GM18951 (cell line): ENCODE results near the gene MYCBPAP.

Source experiments
- POLR2A ChIP-seq: IDR thresholded peaks from 4 replicates; pipeline ENCODE4 v1.6.1; 2011; ENCODE audit warnings: mild to moderate bottlenecking; ENCODE audit not compliant: insufficient read length, insufficient read depth; ENCODE audit errors: extremely low read depth
- in situ Hi-C: fragments of 300-500 bp; cut with MboI; formaldehyde crosslinking; loops from one replicate; pipeline ENCODE4 v1.12.0; 2022; ENCODE audit warnings: low sequenced_read_pairs, mixed read lengths, inconsistent platforms; ENCODE audit not compliant: unreplicated experiment

The MYCBPAP gene

DNA sequence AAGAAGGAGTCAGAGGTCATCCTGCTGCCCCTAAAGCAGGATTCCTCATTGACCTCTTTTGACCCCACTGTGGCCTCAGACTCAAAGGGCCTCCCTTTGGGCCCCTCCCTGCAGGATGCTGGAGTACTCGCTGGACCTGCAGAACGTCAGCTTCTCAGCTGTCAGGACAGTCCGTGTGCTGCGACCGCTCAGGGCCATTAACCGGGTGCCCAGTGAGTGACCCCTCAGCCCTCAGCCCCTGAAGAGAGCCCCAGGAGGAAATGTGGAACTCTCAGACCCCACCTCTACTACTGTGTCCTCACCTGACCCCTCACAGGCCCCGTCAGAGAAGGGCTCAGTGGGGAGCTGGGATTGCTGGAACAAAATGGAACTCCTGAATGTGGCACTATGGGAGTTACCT is 61.4 kb downstream of the MYCBPAP start:
- TF ChIP-seq POLR2A: no peak
- in situ Hi-C loops: no loop called here

DNA sequence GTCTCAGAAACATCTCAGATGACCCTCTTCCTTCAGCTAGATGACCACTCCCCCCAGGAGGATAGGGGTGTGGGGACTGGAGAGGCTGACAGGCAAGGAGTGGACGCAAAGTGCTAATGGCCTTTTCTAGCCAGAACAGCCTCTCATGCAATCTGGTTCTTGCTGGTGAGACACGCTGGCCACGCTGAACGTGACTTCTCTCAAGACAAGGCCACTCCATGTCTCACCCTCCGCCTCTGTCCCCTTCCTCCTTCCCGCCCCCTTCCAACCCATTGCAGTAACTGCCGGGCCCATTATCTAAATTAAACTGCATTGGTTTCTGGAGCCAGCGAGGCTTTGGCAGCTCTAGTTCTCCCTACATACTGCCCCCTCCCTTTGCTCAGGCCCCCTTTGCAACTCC is 61.8 kb downstream of the MYCBPAP start:
- no peak for TF ChIP-seq POLR2A
- in situ Hi-C loops: no loop called here

DNA sequence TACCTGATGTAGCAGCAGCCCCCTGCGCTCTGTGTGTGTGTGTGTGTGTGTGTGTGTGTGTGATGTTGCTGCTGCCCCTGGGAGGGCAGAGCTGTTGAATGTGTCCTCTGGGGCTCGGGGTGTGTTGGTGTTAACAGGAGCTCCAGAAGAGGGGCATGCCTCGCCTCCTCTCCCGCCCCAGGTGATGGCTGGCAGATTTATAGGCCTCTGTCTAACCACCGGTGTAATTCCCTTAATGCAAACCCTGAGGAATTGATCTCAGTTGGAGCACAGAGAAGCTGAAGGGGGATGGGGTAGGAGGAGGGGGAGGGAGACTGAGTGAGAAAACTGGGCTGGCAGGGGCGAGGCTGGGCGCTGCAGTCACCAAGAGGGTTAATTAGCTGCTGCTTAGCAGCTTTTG is 62.3 kb downstream of the MYCBPAP start:
- TF ChIP-seq POLR2A: no peak
- in situ Hi-C loops: no loop called here

DNA sequence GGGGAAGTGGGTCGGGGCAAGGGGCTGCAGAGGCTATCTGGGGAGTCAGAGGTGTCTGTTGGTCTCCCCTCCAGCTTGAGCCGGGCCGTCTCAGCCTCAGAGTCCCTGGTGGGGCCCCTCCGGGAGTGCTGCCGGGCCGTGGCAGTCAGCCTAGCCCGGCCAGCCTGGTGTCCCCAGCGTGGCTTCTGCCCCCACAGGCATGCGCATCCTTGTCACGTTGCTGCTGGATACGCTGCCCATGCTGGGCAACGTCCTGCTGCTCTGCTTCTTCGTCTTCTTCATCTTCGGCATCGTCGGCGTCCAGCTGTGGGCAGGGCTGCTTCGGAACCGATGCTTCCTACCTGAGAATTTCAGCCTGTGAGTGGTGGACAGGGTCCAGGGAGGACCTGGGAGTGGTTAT is 63.4 kb downstream of the MYCBPAP start:
- in situ Hi-C loops: no loop called here
- TF ChIP-seq POLR2A: no peak

DNA sequence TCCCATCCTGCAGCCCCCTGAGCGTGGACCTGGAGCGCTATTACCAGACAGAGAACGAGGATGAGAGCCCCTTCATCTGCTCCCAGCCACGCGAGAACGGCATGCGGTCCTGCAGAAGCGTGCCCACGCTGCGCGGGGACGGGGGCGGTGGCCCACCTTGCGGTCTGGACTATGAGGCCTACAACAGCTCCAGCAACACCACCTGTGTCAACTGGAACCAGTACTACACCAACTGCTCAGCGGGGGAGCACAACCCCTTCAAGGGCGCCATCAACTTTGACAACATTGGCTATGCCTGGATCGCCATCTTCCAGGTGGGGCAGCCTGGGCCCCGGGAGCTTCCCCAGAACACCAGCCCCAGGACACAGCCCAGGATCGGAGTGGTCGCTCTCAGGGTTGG is 64.3 kb downstream of the MYCBPAP start:
- no peak for TF ChIP-seq POLR2A
- in situ Hi-C loops: no loop called here

DNA sequence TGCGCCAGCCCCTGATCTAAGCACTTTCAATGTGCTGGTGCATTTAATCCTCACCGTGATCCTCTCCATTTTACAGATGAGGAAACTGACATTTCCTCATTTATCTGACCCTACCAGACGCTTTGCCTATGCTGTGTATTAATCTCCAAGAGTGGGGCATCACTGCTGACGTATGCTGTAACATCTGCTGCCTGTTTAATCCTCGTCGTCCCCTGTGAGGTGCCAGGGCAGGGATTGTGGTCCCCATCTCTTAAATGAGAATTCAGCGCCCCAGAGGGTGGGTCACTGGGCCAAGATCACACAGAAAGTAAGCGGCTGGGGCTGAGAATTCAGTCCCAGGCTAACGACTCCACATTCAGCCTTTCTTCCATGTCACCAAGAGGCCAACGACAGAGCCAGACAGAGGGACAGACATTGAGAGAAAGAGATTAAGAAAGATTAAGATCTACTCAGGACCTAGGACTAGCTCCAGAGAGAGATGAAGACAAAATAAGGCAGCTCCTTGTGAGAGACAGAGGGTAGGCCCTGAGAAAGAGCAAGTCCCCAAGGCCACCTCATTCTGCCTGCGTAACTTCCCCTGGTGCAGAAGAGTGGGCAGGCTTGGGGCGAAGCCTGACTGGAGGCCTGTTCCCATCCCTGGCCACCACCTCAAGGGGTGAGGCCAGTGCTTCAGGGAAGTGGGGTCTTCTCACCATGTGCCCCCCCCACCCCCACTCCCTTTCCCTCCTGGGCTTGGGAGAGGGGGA is 65.8 kb downstream of the MYCBPAP start:
- TF ChIP-seq POLR2A: no peak
- in situ Hi-C loops: no loop called here

DNA sequence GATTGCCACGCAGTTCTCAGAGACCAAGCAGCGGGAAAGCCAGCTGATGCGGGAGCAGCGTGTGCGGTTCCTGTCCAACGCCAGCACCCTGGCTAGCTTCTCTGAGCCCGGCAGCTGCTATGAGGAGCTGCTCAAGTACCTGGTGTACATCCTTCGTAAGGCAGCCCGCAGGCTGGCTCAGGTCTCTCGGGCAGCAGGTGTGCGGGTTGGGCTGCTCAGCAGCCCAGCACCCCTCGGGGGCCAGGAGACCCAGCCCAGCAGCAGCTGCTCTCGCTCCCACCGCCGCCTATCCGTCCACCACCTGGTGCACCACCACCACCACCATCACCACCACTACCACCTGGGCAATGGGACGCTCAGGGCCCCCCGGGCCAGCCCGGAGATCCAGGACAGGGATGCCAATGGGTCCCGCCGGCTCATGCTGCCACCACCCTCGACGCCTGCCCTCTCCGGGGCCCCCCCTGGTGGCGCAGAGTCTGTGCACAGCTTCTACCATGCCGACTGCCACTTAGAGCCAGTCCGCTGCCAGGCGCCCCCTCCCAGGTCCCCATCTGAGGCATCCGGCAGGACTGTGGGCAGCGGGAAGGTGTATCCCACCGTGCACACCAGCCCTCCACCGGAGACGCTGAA is 67.5 kb downstream of the MYCBPAP start:
- TF ChIP-seq POLR2A: no peak
- in situ Hi-C loops: no loop called here

DNA sequence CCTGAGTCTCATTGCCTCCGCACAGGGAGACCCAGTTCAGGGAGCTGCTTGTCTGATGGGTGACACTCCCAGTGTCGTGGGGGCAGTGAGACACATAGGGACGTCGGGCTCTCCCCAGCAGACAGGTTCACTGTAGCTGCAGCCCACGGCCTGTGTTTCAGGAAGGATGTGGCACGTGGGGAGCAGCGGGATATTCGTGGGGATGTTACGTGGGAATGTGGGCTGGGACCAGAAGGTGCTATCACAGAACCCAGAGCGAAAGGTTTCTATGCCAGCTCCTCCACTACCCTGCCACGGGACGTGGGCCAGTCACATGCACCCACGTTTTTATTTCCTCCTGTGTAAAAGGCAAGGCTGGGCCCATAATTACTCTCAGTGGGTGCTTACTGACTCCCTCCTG is 68.6 kb downstream of the MYCBPAP start:
- TF ChIP-seq POLR2A: no peak
- in situ Hi-C loops: no loop called here

DNA sequence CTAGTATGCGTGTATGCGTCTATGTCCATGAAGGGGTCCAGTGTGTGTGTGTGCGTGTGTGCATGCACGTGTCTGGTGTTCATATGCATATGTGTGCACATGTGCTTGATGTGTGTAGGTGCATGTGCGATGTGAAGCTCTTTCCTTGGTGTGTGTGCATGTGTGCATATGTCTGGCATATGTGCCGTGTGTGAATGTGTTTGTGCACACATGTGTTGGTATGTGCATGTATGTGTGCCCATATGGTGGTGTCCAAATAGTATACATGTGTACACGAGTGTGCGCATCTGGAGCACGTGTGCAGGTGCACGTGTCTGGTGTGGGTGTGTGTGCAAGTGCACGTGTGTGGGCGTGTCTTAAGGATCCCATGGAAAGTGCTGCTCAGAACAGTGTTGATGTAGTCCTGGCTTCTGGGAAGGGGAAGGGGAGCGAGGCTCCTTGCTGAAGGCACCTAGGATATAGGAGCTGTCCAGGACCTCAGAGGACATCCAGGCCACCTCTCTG is 69.3 kb downstream of the MYCBPAP start:
- no peak for TF ChIP-seq POLR2A
- in situ Hi-C loops: no loop called here

DNA sequence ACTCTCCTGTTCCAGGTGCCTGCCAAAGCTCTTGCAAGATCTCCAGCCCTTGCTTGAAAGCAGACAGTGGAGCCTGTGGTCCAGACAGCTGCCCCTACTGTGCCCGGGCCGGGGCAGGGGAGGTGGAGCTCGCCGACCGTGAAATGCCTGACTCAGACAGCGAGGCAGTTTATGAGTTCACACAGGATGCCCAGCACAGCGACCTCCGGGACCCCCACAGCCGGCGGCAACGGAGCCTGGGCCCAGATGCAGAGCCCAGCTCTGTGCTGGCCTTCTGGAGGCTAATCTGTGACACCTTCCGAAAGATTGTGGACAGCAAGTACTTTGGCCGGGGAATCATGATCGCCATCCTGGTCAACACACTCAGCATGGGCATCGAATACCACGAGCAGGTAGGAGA is 69.9 kb downstream of the MYCBPAP start:
- in situ Hi-C loops: no loop called here
- no peak for TF ChIP-seq POLR2A

DNA sequence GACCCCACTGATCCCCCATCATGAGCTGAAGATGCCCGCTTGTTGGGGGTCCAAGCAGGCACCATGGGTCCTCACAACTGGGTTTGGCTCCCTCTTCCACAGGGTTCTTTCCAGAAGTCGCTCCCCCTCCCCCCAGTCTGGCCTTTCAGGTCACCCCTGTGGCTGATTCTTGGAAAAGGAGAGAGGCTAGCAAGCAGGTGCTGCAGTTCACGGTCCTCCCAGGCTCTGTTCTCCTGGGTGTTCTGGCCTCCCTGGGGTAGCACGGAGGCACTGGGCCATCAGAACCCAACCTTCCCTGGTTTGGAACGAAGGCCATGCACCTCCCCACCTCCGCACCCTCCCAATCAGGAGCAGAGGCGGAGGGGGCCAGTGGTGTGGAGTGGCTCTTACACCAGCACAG is 71.2 kb downstream of the MYCBPAP start:
- no peak for TF ChIP-seq POLR2A
- in situ Hi-C loops: no loop called here

DNA sequence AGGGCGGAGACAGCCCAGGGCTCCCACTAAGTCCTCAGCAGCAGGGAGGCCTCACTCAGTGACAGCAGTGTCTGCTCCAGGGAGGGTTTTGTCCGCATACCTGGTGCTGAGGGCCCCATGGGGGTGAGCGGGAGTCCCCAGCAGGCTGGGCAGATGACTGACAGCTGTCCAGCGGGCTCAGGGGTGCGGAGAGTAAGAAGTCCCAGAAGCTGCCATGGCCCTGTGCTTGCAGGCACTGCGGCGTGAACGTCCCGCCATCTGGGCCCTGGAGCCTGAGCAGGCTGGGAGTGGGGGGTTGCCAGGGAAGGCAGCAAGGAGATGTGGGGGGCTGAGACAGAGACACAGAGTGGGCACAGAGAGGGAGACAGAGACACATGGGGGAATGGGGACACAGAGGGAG is 72.4 kb downstream of the MYCBPAP start:
- no peak for TF ChIP-seq POLR2A
- in situ Hi-C loops: no loop called here
